ENCODE measurements around the gene ITPR3.
A peak's percentile ranks its signal among the peaks of the same experiment; 100 is the strongest.
"Not testable (repeated sequence)": the region's sequence is repeated elsewhere in the genome, so short reads cannot be mapped to it uniquely, and the experiment has no call there.

The ITPR3 gene

DNA sequence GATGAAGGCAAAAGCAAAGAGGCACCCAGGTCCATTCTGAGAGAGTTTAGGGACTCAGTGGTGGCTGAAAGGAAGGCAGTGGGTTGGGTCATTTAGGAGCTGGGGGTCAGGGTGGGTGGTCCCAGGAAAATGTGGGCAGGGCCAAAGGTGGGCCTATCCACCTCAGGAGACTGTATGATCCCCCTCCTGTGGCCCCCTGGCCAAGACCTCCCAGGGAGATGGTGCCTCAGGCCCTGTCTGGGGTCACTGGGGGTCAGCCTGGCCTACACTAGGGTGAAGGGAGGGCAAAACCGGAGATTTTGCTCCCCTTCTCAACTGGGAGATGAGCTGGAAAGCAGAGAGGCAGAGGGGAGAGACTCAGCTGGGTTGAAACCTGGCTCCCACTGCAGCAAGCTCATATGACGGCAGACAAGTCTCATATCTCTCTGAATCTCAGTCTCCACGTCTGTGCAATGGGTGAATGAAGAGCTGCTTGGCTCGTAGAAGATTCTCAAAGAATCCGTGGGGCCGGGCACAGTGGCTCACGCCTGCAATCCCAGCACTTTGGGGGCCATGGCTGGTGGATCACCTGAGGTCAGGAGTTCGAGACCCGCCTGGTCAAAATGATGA is 29.6 kb upstream of the ITPR3 start:
- DNase-seq (ENCODE audit: low read depth in 2 of 2), result no peak

DNA sequence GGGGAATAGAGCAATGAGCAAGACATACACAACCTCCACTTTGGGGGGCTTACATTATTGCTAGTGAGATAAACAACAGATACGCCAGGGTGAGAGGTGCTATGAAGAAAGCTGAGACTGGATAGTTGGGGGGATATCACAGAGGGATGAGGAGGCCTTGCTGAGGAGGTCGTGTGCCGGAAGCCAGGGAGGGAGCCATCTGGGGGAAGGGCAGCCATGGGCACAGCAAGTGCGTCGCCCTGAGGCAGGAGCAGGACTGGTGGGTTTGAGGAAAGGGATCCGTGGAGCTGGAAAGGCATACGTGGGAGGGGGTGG is 28.9 kb upstream of the ITPR3 start:
- DNase-seq (ENCODE audit: low read depth in 2 of 2), result no peak

DNA sequence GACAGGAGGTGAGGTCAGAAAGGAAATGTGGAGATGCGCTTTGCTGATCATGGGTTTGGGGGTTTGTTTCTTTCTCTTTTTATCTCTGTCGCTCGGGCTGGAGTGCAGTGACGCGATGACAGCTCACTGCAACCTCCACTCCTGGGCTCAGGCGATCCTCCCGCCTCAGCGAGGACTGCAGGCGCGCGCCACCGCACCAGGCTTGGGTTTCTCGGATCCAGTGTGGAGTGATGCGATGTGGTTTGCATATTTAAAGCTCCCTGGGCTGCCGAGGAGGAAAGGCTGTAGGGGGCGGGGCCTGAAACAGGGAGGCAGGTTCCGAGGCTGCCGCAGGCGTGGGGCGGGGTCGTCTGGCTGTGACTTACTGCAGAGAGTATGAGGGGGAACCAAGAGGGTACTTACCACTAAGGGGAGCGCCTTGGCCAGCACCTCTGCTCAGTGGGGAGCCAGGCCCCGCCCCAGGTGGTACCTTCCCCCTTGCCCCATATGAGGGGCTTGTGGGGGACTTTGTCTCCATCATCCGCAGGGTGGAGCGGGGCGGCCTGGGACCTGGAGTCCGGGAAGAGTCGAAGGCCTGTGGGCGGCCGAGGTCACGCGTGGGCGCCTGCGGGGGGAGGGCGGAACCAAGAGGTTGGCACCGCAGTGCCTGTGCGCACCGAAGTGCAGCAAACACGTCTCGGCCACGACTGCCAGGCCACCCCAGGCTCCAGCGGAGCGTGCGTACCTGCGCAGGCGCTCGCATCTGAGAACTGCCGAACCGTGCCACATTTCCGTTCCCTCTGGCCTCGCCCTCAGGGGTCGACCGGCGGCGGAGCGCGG is 28.3 kb upstream of the ITPR3 start:
- DNase-seq (ENCODE audit: low read depth in 2 of 2), result peak in 1 of 2 donors; percentile 16

DNA sequence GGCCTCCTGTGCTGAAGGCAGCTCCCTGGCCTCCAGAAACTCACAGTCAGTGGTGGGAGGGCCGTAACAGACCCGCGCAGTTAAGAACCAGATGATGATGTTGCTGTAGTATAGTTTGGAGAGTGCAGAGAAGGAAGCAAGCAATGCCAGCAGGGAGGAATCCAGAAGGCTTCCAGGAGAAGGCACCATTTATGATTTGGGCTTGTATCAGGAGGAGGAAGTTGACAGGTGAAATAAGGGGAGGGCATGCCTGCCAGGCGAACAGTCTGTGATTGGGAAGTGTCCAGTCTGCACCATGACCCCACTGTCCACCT is 27.8 kb upstream of the ITPR3 start:
- no peak for DNase-seq (ENCODE audit: low read depth in 2 of 2)

DNA sequence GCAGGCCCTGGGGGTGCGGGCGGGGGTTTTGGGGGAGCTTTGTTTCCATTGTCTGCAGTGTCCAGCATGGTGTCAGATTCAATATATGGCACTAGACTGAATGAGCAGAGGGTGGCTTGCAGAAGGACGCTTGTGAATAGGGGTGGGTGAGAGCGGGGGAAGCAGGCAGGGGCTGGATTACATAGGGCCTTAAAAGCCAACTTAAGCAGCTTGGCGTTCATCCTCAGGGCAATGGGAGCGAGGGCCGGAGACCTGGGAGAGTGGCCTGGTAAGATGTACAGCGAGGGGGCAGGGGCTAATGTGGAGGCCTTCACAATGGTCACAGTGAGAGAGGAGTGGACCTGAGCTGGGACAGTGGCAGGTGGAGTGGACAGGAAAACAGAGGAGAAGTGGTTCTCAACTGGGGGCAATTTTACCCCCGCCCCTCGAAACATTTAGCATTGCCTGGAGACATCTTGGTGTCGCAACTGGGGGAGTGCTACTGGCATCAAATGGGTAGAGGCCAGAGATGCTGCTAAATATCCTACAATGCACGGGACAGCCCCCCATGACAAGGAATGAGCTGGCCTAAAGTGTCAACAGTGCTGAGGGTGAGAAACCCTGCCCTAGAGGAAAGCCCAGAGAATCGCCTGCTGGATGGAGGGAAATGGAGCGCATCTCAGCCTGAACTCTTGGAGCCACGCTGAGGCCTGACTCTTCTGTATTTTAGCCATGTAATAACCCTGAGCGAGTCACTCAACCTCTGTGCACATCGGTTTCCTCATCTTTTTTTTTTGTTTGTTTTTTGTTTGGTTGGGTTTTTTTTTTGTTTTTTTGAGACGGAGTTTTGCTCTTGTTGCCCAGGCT is 25.9 kb upstream of the ITPR3 start:
- no peak for DNase-seq (ENCODE audit: low read depth in 2 of 2)

DNA sequence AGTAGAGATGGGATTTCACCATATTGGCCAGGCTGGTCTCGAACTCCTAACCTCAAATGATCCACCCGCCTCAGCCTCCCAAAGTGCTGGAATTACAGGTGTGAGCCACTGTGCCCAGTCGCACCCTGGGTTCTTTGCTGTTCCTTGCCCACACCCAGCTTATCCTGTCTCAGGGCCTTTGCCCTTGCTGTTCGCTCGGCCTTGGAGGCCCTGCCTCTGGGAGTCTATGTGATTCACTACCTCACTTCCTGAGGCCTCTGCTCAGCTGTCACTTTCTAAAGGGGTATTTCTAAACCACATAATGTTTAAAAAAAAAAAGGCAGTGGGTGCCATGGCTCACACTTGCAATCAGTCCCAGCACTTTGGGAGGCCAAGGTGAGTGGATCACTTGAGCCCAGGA is 24.2 kb upstream of the ITPR3 start:
- not testable (repeated sequence) for DNase-seq (ENCODE audit: low read depth in 2 of 2)

DNA sequence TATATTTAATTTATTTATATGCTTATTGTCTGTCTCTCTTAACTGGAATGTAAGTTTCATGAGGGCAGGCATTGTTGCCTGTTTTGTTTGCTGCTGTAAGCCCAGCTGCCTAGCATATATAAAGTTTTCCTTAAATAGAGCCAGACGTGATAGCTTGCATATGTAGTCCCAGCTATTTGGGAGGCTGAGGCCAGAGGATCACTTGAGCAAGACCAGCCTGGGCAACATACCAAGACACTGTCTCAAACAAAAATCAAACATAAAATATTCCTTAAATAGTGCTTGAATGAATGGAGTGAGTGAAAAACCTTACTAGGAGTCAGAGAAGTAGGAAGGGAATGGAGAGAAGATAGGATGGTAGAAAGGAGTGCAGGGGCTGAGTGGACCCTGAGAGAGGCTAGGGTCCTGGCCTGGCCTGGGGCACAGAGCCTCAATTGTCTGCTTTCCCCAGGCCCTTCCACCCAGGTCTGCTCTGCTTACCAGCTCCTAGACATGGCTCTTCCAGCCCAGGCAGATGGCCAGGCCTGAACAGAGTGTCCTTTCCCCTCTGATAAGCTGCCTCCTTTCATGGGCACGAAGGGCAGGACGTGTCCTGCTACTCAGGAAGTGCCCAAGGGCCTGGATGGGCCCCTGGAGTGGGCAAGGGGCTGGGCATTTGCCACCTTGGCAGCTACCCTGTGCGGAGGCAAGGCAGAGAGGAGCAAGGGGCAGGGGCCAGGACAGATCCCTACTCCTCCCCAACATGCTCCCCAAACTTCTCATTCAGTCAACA is 23.4 kb upstream of the ITPR3 start:
- DNase-seq (ENCODE audit: low read depth in 2 of 2), result no peak

DNA sequence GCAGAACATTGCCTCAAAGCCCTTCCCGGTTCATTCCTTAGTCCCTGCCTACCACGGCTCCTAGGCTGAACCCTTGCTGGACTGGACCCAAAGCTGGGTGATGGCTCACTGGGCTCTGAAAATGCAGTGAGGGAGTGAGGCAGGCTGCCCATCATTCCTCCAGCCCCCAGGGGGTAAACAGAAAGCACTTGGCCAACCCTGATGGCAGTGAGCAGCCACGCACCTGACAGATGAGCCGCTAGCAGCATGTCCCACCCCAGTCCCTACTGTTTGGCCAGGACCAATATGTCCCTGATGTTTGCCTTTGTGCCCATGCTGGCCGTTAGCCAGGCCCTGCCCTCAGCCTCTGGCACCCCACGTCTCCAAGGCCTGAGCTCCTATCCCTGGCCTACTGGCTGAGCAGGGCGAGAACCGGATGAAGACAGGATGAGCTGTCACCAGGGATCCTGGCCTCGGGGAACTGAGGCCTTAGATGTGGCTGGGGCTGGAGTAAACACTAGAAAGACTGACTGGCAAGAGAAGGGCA is 21.6 kb upstream of the ITPR3 start:
- DNase-seq (ENCODE audit: low read depth in 2 of 2), result no peak

DNA sequence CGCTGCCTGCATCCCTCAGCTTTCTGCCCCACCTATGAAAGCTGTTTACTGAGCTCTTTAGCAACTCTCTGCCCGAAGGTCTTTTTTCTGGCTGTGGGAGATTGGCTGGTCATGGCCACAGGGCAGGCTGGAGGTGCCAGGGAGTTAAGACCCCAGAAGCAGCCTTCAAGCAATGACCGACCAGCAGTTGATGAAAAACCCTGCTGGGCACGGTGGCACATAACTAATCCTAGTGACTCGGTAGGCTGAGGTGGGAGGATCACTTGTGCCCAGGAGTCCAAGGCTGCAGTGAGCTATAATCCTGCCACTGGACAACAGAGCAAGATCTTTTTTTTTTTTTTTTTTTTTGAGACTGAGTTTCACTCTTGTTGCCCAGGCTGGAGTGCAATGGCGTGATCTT is 20.4 kb upstream of the ITPR3 start:
- no peak for DNase-seq (ENCODE audit: low read depth in 2 of 2)

DNA sequence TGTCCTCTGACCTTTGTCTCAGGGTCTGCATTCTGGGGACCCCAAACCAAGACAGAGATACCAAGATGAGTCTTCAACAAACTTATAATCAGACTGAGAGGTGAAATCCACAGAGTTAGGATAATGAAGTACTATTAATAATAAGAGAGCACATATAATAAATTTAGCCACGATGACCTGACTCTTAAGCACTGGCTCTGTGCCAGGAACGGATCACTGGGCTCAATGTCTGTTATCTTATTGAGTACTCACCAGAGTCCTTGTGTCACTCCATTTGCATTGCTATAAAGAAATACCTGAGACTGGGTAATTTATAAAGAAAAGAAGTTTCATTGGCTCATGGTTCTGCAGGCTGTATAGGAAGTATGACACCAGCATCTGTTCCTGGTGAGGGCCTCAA is 18.9 kb upstream of the ITPR3 start:
- no peak for DNase-seq (ENCODE audit: low read depth in 2 of 2)

DNA sequence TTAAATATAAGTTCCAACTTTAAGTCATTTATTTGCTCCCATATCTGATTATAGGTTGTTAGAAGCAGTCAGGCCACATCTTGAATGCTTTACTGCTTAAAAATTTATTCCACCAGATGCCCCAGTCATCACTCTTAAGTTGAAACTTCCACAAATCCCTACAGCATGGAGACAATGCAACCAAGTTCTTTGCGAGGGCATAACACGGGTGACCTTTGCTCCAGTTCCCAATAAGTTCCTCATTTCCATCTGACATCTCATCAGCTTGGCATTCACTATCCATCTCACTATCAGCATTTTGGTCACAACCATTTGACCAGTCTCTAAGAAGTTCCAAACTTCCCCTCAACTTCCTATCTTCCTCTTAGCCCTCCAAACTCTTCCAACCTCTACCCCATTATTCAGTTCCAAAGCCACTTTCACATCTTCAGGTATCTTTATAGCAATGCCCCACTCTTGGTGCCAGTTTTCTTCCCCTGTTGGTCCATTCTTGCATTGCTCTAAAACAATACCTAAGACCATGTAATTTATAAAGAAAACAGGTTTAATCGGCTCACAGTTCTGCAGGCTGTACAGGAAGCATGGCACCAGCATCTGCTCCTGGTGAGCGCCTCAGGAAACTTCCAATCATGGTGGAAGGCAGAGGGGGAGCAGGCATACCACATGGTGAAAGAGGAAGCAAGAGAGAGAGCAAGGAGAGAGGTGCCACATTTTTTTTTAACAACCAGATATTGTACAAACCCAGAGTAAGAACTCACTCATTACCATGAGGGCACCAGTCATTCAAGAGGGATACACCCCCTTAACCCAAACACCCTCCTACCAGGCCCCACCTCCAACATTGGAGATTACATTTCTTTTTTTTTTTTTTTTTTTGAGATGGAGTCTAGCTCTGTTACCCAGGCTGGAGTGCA is 15.9 kb upstream of the ITPR3 start:
- no peak for DNase-seq (ENCODE audit: low read depth in 2 of 2)

DNA sequence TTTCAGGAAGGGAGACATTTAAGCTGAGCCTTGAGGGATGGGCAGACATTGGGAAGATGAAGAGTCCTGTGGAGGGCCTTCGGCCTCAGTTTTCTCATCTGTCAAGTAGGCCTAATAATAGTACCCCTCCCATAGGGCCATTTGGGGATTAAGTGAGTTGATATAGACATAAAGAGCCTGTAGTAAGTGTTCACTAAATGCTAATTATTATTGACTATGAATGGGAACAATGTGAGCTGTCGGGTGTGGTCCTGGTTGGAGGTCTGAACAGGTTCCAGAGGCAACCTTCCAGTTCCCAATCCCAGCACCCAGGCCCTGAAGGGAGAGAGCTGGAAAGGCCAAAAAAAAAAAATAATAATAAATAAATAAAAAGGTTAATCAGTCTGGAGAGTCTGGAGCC is 14.5 kb upstream of the ITPR3 start:
- no peak for DNase-seq (ENCODE audit: low read depth in 2 of 2)

DNA sequence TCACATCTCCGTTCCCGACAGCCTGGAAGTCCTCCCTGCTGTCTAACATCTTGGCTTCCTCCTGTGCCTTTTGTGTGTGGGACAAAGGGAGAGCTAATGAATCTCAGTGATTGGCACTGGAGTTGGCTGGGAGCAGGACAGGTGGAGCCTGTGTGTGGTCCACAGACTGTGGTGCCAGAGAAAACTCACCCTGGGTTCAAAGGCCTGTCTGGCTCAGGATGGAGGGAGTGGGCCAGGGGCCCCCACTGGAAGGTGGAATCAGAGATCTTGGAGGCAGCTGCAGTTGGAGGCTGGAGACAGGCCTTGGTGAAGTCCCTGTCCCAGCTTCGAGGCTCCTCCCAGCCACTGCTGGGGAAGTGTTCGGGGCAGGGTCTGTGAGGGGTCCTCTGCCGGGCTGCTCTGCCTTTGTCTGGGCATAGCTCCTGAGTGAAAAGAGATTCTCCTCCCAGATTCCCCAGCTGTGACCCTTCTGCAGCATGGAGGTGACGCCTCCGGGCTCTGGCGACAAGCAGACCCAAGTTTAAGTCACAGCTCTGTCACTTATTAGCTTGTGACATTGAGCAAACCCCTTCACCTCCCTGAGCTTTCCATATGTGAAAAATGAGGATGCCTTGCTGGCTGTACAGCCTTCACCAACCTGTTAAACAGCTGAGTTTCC is 13.9 kb upstream of the ITPR3 start:
- no peak for DNase-seq (ENCODE audit: low read depth in 2 of 2)

DNA sequence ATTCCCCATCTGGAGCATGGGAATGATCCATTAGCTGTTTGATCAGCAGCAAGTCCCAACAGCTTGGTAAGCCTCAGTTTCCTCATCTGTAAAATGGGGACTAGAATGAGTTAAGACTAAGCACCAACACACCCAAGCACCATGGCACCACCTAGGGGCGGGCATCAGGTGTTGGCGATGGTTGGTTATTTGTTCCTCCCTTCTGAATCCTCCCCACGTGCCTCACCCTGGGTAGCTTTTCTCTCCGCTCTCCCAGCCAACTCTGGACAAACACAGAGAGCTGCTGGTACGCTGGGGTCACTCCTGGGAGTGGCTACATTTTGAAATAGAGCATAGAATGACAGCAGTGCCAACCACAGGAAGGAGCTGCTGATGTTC is 13.3 kb upstream of the ITPR3 start:
- no peak for DNase-seq (ENCODE audit: low read depth in 2 of 2)

DNA sequence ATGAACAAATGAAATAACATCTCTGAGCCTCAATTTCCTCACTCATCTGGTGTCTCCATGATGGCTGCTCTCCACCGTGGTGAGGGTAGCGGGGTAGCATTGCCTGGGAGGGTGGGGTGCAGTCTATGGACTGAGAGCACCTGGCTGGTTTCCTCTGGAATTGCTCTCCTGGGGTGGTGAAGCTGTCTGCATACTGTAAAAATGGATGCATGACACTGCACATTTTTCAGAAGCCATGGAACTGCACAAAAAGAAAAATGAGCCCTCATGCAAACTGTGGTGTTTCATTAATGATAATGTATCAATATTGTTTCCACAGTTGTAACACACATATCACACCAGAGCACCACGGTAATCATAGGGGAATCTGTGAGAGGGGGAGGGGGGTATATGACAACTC is 12.1 kb upstream of the ITPR3 start:
- DNase-seq (ENCODE audit: low read depth in 2 of 2), result no peak

DNA sequence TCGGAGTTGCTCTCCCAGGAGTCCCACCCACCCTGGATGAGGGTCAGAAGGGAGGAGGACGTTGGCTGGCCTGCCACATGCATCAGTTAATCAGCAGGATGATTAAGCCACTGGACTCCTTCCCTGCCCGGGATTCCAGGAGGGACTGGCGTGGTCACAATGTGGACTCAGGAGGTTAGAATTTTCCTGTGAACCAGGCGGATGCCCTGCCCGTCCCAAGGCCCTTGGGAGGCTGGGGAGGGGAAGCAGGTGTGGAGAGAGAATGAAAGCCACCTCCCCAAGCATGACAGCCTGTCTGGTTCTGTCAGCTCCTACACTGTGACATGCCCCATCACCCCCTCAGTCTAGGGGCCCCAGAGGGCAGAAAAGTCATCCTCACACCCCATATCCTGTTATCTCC is 11.6 kb upstream of the ITPR3 start:
- no peak for DNase-seq (ENCODE audit: low read depth in 2 of 2)

DNA sequence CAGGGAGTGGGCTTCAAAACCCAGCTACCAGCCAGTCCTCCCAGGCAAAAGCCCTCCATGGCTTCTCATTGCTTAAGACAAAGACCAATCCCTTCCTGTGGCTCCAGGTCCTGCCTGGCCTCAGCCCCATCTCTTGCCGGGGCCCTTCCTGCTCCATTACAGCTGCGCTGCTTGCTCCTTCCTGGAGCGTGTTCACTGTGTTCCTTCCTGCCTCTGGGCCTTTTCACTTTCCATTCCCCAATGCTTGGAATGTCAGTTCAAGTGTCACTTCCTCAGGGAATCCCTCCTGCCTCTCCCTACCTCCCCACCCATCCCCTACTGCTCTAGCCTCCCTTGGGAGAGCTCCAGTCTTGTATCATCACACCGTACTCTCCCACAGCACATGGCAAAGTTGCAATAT is 11.1 kb upstream of the ITPR3 start:
- no peak for DNase-seq (ENCODE audit: low read depth in 2 of 2)

DNA sequence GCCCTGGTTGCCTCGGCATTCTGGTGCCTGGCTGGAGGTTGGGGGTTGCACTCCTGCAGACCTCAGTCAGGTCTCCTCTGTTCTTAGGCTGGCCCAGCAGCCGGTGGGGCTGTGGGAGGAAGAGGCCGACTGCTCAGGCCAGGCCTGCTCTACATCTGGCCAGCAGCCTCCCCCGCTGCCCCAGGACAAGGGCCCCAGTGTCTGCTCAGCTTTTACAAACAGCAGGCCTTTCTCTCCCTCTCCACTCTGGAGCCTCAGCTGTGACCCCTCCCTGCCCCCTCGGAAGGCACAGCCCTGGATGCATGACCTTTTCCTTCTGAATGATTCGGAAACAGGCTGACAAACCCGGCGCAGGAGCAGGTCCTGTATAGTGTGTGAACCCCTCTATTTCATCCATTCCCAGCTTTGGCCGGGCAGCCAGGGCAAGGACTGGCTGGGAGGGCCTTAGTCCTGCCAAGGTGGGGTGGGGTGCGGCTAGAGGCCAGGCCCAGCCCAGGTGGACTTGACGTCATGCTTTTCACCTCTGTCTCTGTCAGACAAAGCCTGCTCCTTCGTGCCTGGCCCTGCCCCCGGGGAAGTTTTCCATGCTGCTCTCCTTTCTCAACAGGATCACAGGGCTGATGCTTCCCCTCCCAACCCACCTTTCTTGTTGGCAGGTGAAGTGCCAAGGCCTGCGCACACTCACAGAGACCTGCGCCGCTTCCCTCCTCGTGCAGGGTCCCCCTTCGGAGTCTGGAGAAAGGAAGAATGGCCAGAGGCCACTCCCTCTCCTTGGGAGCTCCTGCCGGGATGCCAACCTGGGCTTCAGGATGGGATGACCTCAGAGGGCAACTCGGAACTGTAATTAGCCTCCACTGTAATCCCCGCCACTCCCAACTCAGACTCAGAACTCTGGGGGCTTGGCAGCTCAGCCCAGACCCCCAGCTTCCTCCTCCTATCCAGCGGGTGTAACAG is 10.1 kb upstream of the ITPR3 start:
- no peak for DNase-seq (ENCODE audit: low read depth in 2 of 2)

DNA sequence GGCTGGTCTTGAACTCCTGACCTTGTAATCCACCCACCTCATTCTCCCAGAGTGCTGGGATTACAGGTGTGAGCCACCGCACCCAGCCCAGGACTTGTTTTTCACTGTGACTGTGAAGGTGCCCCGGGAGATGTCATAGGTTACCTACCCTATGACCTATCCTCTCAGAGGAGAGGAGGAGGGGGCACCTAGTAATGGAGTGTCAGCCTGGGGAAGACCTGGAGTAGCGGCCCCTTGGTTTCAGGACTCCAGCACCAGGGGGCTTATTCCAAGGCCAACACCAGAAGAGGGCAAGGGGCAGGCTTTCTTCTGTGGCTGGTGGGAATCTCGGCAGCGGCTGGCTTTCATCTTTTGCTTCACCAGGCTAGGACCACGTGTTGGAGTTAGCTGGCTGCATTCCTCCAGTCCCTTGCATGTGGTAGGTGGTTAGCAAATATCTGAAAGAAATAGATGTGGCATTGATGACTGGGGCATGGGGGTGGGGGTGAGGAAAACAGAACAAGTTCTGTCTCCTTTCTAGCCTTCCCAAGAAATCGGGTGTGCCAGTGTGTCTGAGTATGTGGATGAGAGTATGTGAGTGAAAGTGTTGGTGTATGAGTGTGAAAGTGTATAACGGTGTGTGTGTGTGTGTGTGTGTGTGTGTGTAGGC is 7.9 kb upstream of the ITPR3 start:
- DNase-seq (ENCODE audit: low read depth in 2 of 2), result no peak

Measured in stimulated activated CD8-positive, alpha-beta memory T cell treated with anti-CD3 and anti-CD28 coated beads, Interleukin-15, amount 100 ng/mL, for 4 hours (primary cell).